ENCODE measurements around the gene CDH12. TPM values are rescaled to one million over a fixed set of nuclear protein-coding genes. Genes with fewer than 3 reads are reported as not detected.

Gene CDH12
- total and polyA plus RNA-seq, 10 of the 15 experiments (the other 5 are each of a cell fraction or from before 2014, with no cell fraction given) = 0.03 to 0.16 TPM; not detected in 8

DNA sequence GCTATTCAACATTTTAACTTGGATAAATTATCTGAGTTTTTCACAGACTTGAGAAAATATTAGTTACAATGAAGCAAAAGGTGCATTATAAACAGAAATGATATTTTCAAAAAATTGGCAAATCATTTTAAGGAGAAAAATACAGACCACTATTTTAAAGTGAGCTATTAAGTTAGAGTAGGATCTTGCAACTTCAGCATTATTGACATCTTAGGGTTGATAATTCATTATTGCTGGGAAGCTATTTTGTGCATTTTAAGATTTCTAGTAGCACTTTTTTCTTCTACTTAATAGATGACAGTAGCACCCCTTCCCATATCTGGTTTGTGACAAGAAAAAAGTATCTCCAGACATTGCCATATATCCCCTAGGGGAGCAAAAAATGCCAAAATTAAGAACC lies 774.1 kb downstream of the CDH12 start:
- Histone ChIP-seq H4K20me1 (ENCODE audit: control insufficient read depth, insufficient read depth) (no peaks in the 10 kb centered on the region), H3K27ac (ENCODE audit: control insufficient read depth, insufficient read depth) (no peak overlapping the region), H3K36me3 (ENCODE audit: control insufficient read depth in 2 of 2, insufficient read depth in 2 of 2, low read length in 1 of 2) (no peaks in the 10 kb centered on the region), H3K9me3 (replicated peaks; ENCODE audit: control insufficient read depth, insufficient read depth, low read length) (no peaks in the 10 kb centered on the region), H3K79me2 (ENCODE audit: control insufficient read depth, insufficient read depth, low read length) (no peaks in the 10 kb centered on the region), H3K9ac (ENCODE audit: control insufficient read depth, insufficient read depth, low read length) (no peak overlapping the region), H2AFZ (ENCODE audit: control insufficient read depth, low read depth, low read length) (no peak overlapping the region), H3K4me1 (ENCODE audit: control insufficient read depth, insufficient read depth, low read length) (no peaks in the 10 kb centered on the region), H3K27me3 (replicated peaks in 1 of 2; ENCODE audit: control insufficient read depth in 2 of 2, insufficient read depth in 2 of 2, low read length in 1 of 2) (no peaks in the 10 kb centered on the region), H3K4me2 (ENCODE audit: control insufficient read depth, insufficient read depth) (no peak overlapping the region), H3K4me3 (no peak overlapping the region)
- BruUV-seq (replicated peaks) = no TSS peak
- CTCF ChIA-PET = no interaction called here
- DNase-seq (ENCODE audit: low read depth, low spot score) (no peak), FAIRE-seq (no peak), ATAC-seq (no peak)
- SMC1A ChIA-PET (ENCODE audit: uncharacterized antibody, unreplicated experiment) = no interaction called here
- no peak for TF ChIP-seq ZNF384 (IDR thresholded peaks at IDR 0.05; ENCODE audit: borderline replicate concordance, low read depth, low read length)
- intact Hi-C loops (cut with micrococcal nuclease; ENCODE audit: unreplicated experiment) (no loop called here), in situ Hi-C loops (cut with MboI) (no loop called here)
- RAD21 ChIA-PET (ENCODE audit: unreplicated experiment) = no interaction called here
- POLR2A ChIA-PET = no interaction called here

DNA sequence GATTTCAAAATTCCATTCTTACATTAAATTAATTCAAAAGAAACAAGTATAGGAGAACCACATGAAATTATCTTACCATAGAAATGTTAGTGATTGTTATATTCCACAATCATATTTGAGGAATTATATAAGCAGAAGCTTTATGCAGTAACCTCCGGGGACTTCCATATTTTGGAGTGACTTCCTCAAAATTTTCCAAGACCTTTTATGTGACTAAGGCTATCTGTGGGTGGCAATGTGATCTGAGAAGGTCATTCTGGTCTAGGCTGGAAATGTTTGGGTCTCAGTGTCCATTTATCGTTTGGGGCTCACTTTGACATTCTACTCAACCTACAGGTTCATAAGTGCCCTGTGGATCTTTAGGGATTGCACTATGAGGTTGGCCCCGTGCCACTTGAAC lies 776.6 kb downstream of the CDH12 start:
- in situ Hi-C loops (cut with MboI) (no loop called here), intact Hi-C loops (cut with micrococcal nuclease; ENCODE audit: unreplicated experiment) (no loop called here)
- SMC1A ChIA-PET (ENCODE audit: uncharacterized antibody, unreplicated experiment) = no interaction called here
- Histone ChIP-seq H3K9me3 (replicated peaks; ENCODE audit: control insufficient read depth, insufficient read depth, low read length) (no peaks in the 10 kb centered on the region), H2AFZ (ENCODE audit: control insufficient read depth, low read depth, low read length) (no peak overlapping the region), H3K79me2 (ENCODE audit: control insufficient read depth, insufficient read depth, low read length) (no peaks in the 10 kb centered on the region), H4K20me1 (ENCODE audit: control insufficient read depth, insufficient read depth) (no peaks in the 10 kb centered on the region), H3K27ac (ENCODE audit: control insufficient read depth, insufficient read depth) (no peak overlapping the region), H3K4me3 (no peak overlapping the region), H3K4me2 (ENCODE audit: control insufficient read depth, insufficient read depth) (no peak overlapping the region), H3K36me3 (ENCODE audit: control insufficient read depth in 2 of 2, insufficient read depth in 2 of 2, low read length in 1 of 2) (no peaks in the 10 kb centered on the region), H3K4me1 (ENCODE audit: control insufficient read depth, insufficient read depth, low read length) (no peaks in the 10 kb centered on the region), H3K9ac (ENCODE audit: control insufficient read depth, insufficient read depth, low read length) (no peak overlapping the region), H3K27me3 (replicated peaks in 1 of 2; ENCODE audit: control insufficient read depth in 2 of 2, insufficient read depth in 2 of 2, low read length in 1 of 2) (no peaks in the 10 kb centered on the region)
- ATAC-seq (no peak), DNase-seq (ENCODE audit: low read depth, low spot score) (no peak), FAIRE-seq (no peak)
- CTCF ChIA-PET = no interaction called here
- TF ChIP-seq SIX5 (IDR thresholded peaks at IDR 0.05; ENCODE audit: low read depth, low read length, severe bottlenecking) (no peak), ZNF384 (IDR thresholded peaks at IDR 0.05; ENCODE audit: borderline replicate concordance, low read depth, low read length) (no peak), ZNF207 (IDR thresholded peaks at IDR 0.05; ENCODE audit: borderline replicate concordance) (no peak), POLR2AphosphoS2 (IDR thresholded peaks at IDR 0.05; ENCODE audit: low read depth, low read length) (no peak), RUNX3 (IDR thresholded peaks at IDR 0.05; ENCODE audit: low read length) (no peak)
- TF ChIP-seq, protein P1, sequence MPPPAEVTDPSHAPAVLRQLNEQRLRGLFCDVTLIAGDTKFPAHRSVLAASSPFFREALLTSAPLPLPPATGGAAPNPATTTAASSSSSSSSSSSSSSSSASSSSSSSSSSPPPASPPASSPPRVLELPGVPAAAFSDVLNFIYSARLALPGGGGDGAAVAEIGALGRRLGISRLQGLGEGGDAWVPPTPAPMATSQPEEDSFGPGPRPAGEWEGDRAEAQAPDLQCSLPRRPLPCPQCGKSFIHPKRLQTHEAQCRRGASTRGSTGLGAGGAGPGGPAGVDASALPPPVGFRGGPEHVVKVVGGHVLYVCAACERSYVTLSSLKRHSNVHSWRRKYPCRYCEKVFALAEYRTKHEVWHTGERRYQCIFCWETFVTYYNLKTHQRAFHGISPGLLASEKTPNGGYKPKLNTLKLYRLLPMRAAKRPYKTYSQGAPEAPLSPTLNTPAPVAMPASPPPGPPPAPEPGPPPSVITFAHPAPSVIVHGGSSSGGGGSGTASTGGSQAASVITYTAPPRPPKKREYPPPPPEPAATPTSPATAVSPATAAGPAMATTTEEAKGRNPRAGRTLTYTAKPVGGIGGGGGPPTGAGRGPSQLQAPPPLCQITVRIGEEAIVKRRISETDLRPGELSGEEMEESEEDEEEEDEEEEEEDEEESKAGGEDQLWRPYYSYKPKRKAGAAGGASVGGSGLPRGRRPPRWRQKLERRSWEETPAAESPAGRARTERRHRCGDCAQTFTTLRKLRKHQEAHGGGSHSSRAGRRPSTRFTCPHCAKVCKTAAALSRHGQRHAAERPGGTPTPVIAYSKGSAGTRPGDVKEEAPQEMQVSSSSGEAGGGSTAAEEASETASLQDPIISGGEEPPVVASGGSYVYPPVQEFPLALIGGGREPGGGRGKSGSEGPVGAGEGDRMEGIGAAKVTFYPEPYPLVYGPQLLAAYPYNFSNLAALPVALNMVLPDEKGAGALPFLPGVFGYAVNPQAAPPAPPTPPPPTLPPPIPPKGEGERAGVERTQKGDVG (CRISPR knock-in tag; IDR thresholded peaks at IDR 0.05) = no peak
- TF ChIP-seq, protein P2, sequence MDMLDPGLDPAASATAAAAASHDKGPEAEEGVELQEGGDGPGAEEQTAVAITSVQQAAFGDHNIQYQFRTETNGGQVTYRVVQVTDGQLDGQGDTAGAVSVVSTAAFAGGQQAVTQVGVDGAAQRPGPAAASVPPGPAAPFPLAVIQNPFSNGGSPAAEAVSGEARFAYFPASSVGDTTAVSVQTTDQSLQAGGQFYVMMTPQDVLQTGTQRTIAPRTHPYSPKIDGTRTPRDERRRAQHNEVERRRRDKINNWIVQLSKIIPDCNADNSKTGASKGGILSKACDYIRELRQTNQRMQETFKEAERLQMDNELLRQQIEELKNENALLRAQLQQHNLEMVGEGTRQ (IDR thresholded peaks at IDR 0.05; ENCODE audit: borderline replicate concordance, low read depth, low read length) = no peak
- WGBS (ENCODE audit: insufficient coverage, insufficient replicate concordance, low lambda C conversion rate, missing lambda C conversion rate) = 31% methylated on average over 3 of the region's 3 CpGs
- POLR2A ChIA-PET = interaction anchor here (0.6 kb wide), 1 partner anchor 67 kb away, joined by 5 read pairs; no protein-coding TSS in a partner anchor
- RAD21 ChIA-PET (ENCODE audit: unreplicated experiment) = no interaction called here
- BruUV-seq (replicated peaks) = no TSS peak

Measured in GM12878 (cell line).